ENCODE data around the gene ARL17A.
"Not testable (repeated sequence)": the region's sequence is repeated elsewhere in the genome, so short reads cannot be mapped to it uniquely, and the experiment has no call there.

ARL17A gene

DNA sequence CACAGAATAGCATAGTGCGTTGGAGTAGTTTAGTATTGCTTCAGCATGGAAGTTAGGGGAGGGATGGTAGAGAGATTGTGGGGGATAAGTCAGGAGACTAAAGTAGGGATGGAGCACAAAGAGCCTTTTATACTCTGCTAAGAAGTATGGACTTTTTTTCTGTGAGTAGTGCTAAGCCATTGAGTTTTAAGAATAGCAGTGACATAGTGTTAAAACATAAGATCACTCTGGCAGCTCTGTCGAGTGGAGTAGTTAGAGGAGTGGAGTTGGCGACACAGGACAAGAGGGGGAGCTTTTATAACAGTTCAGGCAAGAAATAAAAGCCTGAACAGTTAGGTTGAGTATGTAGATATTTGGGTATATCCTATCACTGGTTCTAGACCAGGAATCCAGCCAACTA lies 100.7 kb downstream of the ARL17A start:
- not testable (repeated sequence) for H3K9ac ChIP-seq (ENCODE audit: low read length); H3K36me3 ChIP-seq (ENCODE audit: control insufficient read depth in 1 of 2, insufficient read depth in 2 of 2, low read depth in 1 of 2, low read length in 2 of 2); H3K4ac ChIP-seq (ENCODE audit: low read depth in 1 of 2, low read length in 2 of 2); H3K4me3 ChIP-seq (ENCODE audit: insufficient read depth in 1 of 2, low read depth in 1 of 2, low read length in 2 of 2); H2AK5ac ChIP-seq (ENCODE audit: low read length, severe bottlenecking); H3K4me2 ChIP-seq (ENCODE audit: low read length, poor library complexity, severe bottlenecking); H4K8ac ChIP-seq (ENCODE audit: low read length); H3K4me1 ChIP-seq (ENCODE audit: control insufficient read depth, insufficient read depth, low read depth, low read length); H3K14ac ChIP-seq (ENCODE audit: low read length in 2 of 2); H2BK12ac ChIP-seq (ENCODE audit: low read length in 2 of 2); H2BK5ac ChIP-seq (ENCODE audit: low read depth, low read length, poor library complexity, severe bottlenecking); H3K27me3 ChIP-seq (ENCODE audit: control insufficient read depth in 1 of 2, insufficient read depth in 1 of 2, low read length in 2 of 2); H3K9me3 ChIP-seq (ENCODE audit: control insufficient read depth, low read length); H2BK15ac ChIP-seq (ENCODE audit: low read depth, poor library complexity, severe bottlenecking); H3K79me1 ChIP-seq (replicated peaks; ENCODE audit: low read length, poor library complexity, severe bottlenecking); H2AFZ ChIP-seq (ENCODE audit: low read depth, low read length); H4K91ac ChIP-seq (ENCODE audit: low read length); H3K27ac ChIP-seq (ENCODE audit: low read length, poor library complexity, severe bottlenecking); H3K18ac ChIP-seq (ENCODE audit: low read depth in 1 of 2, low read length in 2 of 2); DNase-seq; H2BK120ac ChIP-seq (ENCODE audit: low read depth, low read length); H3K23ac ChIP-seq (ENCODE audit: low read length in 2 of 2)
- no CpG with 5 or more reads among the region's 3 CpGs for WGBS

GRCh38 chr17:46475583-46475982 lies 103.9 kb downstream of the ARL17A start:
- not testable (repeated sequence) for H3K27me3 ChIP-seq (ENCODE audit: control insufficient read depth in 1 of 2, insufficient read depth in 1 of 2, low read length in 2 of 2); H4K91ac ChIP-seq (ENCODE audit: low read length); H3K27ac ChIP-seq (ENCODE audit: low read length, poor library complexity, severe bottlenecking); H3K4me2 ChIP-seq (ENCODE audit: low read length, poor library complexity, severe bottlenecking); H3K18ac ChIP-seq (ENCODE audit: low read depth in 1 of 2, low read length in 2 of 2); H3K4ac ChIP-seq (ENCODE audit: low read depth in 1 of 2, low read length in 2 of 2); H2BK12ac ChIP-seq (ENCODE audit: low read length in 2 of 2); H2BK120ac ChIP-seq (ENCODE audit: low read depth, low read length); H3K9ac ChIP-seq (ENCODE audit: low read length); H3K36me3 ChIP-seq (ENCODE audit: control insufficient read depth in 1 of 2, insufficient read depth in 2 of 2, low read depth in 1 of 2, low read length in 2 of 2); H2AFZ ChIP-seq (ENCODE audit: low read depth, low read length); H3K23ac ChIP-seq (ENCODE audit: low read length in 2 of 2); H2AK5ac ChIP-seq (ENCODE audit: low read length, severe bottlenecking); H2BK5ac ChIP-seq (ENCODE audit: low read depth, low read length, poor library complexity, severe bottlenecking); H2BK15ac ChIP-seq (ENCODE audit: low read depth, poor library complexity, severe bottlenecking); H3K14ac ChIP-seq (ENCODE audit: low read length in 2 of 2); H3K79me1 ChIP-seq (replicated peaks; ENCODE audit: low read length, poor library complexity, severe bottlenecking); H3K4me3 ChIP-seq (ENCODE audit: insufficient read depth in 1 of 2, low read depth in 1 of 2, low read length in 2 of 2); DNase-seq; H3K4me1 ChIP-seq (ENCODE audit: control insufficient read depth, insufficient read depth, low read depth, low read length); H4K8ac ChIP-seq (ENCODE audit: low read length); H3K9me3 ChIP-seq (ENCODE audit: control insufficient read depth, low read length)
- no CpG with 5 or more reads among the region's 2 CpGs for WGBS

GRCh38 chr17:46474489-46474888 lies 105.0 kb downstream of the ARL17A start:
- not testable (repeated sequence) for H3K23ac ChIP-seq (ENCODE audit: low read length in 2 of 2); H3K4me1 ChIP-seq (ENCODE audit: control insufficient read depth, insufficient read depth, low read depth, low read length); H3K27me3 ChIP-seq (ENCODE audit: control insufficient read depth in 1 of 2, insufficient read depth in 1 of 2, low read length in 2 of 2); H3K9ac ChIP-seq (ENCODE audit: low read length); H2AFZ ChIP-seq (ENCODE audit: low read depth, low read length); H4K8ac ChIP-seq (ENCODE audit: low read length); H3K4ac ChIP-seq (ENCODE audit: low read depth in 1 of 2, low read length in 2 of 2); H2BK15ac ChIP-seq (ENCODE audit: low read depth, poor library complexity, severe bottlenecking); H3K4me2 ChIP-seq (ENCODE audit: low read length, poor library complexity, severe bottlenecking); H3K4me3 ChIP-seq (ENCODE audit: insufficient read depth in 1 of 2, low read depth in 1 of 2, low read length in 2 of 2); H3K14ac ChIP-seq (ENCODE audit: low read length in 2 of 2); H3K79me1 ChIP-seq (replicated peaks; ENCODE audit: low read length, poor library complexity, severe bottlenecking); H2BK12ac ChIP-seq (ENCODE audit: low read length in 2 of 2); H3K18ac ChIP-seq (ENCODE audit: low read depth in 1 of 2, low read length in 2 of 2); H3K9me3 ChIP-seq (ENCODE audit: control insufficient read depth, low read length); H4K91ac ChIP-seq (ENCODE audit: low read length); DNase-seq; H2BK5ac ChIP-seq (ENCODE audit: low read depth, low read length, poor library complexity, severe bottlenecking); H2AK5ac ChIP-seq (ENCODE audit: low read length, severe bottlenecking); H3K36me3 ChIP-seq (ENCODE audit: control insufficient read depth in 1 of 2, insufficient read depth in 2 of 2, low read depth in 1 of 2, low read length in 2 of 2); H3K27ac ChIP-seq (ENCODE audit: low read length, poor library complexity, severe bottlenecking); H2BK120ac ChIP-seq (ENCODE audit: low read depth, low read length)
- no CpG with 5 or more reads among the region's 3 CpGs for WGBS

DNA sequence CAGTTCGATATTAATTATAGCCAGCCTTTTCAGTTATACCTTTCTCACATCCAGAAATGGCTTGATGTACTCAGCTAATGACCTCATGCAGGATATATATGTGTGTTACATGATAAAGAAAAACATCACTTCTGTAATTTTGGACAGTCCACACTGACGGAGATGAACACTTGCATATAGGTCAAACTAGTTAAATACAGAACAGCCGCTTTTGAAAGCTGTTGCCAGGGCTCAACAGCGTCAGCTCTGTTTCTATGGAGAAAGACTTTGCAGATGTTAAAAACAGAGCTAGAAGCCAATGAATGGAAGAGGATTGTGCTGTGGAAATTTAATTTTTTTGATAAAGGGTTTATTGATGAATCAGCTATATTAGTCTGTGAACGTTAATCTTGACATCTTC lies 111.9 kb downstream of the ARL17A start:
- no CpG with 5 or more reads among the region's 5 CpGs for WGBS
- not testable (repeated sequence) for H2BK120ac ChIP-seq (ENCODE audit: low read depth, low read length)

More for the DNA sequence above, 111.9 kb downstream of the ARL17A start:
- not testable (repeated sequence) for H3K9ac ChIP-seq (ENCODE audit: low read length); H2BK5ac ChIP-seq (ENCODE audit: low read depth, low read length, poor library complexity, severe bottlenecking); H3K9me3 ChIP-seq (ENCODE audit: control insufficient read depth, low read length); H2AK5ac ChIP-seq (ENCODE audit: low read length, severe bottlenecking); H2AFZ ChIP-seq (ENCODE audit: low read depth, low read length); H2BK15ac ChIP-seq (ENCODE audit: low read depth, poor library complexity, severe bottlenecking); H3K14ac ChIP-seq (ENCODE audit: low read length in 2 of 2); H3K27me3 ChIP-seq (ENCODE audit: control insufficient read depth in 1 of 2, insufficient read depth in 1 of 2, low read length in 2 of 2); H2BK12ac ChIP-seq (ENCODE audit: low read length in 2 of 2); H4K8ac ChIP-seq (ENCODE audit: low read length); H3K4me1 ChIP-seq (ENCODE audit: control insufficient read depth, insufficient read depth, low read depth, low read length); H3K4me2 ChIP-seq (ENCODE audit: low read length, poor library complexity, severe bottlenecking); H3K18ac ChIP-seq (ENCODE audit: low read depth in 1 of 2, low read length in 2 of 2); H3K27ac ChIP-seq (ENCODE audit: low read length, poor library complexity, severe bottlenecking); H3K36me3 ChIP-seq (ENCODE audit: control insufficient read depth in 1 of 2, insufficient read depth in 2 of 2, low read depth in 1 of 2, low read length in 2 of 2); H3K4me3 ChIP-seq (ENCODE audit: insufficient read depth in 1 of 2, low read depth in 1 of 2, low read length in 2 of 2); DNase-seq; H4K91ac ChIP-seq (ENCODE audit: low read length); H3K79me1 ChIP-seq (replicated peaks; ENCODE audit: low read length, poor library complexity, severe bottlenecking); H3K23ac ChIP-seq (ENCODE audit: low read length in 2 of 2); H3K4ac ChIP-seq (ENCODE audit: low read depth in 1 of 2, low read length in 2 of 2)
